Measurements from ENCODE around the gene DENND4A.
"Not testable (repeated sequence)": the region's sequence is repeated elsewhere in the genome, so short reads cannot be mapped to it uniquely, and the experiment has no call there.

The DENND4A gene

DNA sequence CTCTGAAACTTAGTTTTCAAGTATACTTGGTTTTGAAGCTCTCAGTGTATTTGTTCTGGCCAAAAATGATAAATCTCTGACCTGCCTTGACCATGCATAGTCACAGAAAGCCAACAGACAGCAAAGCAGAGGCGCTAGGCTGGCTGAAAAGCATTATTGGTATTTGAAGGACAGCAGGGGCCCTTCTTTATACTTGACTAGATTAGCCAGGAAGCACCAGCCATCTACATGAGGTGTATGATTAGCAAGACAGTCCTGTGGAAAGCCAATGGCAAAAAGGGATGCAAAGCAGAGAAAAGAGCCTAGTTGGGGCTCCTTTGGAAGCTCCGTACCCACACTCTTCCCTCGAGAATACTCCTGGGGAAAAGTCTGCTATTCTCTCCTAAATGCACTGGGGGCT, 162.5 kb downstream of the DENND4A start:
- no peak for DNase-seq

GRCh38 chr15:65626856-65627255, 165.2 kb downstream of the DENND4A start:
- no peak for DNase-seq

- no peak for DNase-seq
Measured at GRCh38 chr15:65623103-65623502, 169.0 kb downstream of the DENND4A start.

DNA sequence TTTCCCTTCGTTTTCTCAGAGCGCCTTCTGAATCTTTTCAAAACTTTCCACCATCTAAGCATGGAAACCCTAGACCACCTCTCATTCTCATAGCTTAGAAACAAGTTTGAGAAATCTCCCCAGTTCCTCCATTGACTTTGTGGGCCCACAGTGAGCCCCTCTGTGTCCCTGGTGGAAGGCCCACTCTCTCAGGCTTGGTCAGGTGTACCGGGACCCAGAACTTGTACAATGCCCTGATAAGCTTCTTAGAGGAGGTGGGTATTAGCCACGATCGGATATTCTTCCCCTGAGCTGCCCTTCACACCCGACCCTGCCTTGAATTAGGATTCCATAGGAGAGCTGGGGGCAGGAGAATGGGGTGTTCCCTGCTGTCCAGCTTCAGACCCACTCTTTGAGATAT, 170.5 kb downstream of the DENND4A start, which contains the start of gene SLC24A1:
Gene SLC24A1, plus strand, starts transcription at position 301 of the 400 bp plus-strand sequence. CDS start 2,143 bp downstream, outside the sequence.
- DNase-seq = no peak

DNA sequence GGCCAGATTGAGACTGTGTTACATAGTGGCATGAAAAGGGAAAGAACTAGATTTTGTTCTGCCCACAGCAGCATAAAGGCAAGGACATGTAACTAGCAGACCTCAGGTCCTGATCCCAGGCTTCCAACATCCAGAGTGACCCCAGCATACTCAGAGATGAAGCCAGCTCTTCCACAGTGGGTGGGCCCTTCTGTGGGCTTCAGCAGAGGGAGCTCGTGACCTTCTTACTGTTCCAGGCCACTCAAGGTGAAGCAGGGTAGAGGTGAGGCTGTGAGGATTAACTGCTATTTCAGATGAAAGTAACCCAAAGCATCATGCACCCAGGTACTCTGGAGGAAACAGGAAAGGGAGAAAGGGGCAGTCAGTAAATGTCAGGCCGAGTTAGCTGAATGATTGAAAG, 171.3 kb downstream of the DENND4A start:
- DNase-seq = no peak

GRCh38 chr15:65619626-65620290, 172.3 kb downstream of the DENND4A start:
- peak; percentile 87 for DNase-seq

DNA sequence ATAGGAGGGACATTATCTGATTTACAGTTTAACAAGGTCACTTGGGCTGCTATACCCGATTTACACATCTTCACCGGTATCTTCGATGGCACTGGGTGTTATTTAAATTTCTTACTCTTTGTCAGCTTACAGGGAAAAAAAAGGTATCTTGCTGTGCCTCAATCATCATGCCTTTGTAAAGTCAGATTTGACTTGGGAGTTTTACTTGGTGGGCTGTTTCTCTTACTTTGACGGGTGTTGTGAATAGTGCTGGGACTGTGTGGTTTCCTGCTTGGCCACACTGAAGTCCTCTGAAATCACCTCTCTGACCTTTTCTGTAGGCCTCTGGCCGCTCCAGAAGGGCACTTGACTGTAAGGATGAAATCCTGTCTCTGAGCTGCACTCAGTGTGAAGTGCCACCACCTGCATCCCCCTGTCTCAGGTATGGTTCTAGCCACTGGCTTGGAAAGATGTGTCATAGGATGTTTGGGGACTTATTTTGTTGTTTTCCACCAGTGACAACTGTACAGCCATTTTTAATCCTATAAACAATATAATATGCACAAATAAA, 173.5 kb downstream of the DENND4A start:
- no peak for DNase-seq

DNA sequence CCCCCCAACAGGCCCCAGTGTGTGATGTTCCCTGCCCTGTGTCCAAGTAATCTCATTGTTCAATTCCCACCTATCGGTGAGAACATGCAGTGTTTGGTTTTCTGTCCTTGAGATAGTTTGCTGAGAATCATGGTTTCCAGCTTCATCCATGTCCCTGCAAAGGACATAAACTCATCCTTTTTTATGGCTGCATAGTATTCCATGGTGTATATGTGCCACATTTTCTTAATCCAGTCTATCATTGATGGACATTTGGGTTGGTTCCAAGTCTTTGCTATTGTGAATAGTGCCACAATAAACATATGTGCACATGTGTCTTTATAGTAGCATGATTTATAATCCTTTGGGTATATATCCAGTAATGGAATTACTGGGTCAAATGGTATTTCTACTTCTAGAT, 176.2 kb downstream of the DENND4A start:
- not testable (repeated sequence) for DNase-seq

GRCh38 chr15:65612949-65613744, 178.9 kb downstream of the DENND4A start:
- peak; percentile 34 for DNase-seq

DNA sequence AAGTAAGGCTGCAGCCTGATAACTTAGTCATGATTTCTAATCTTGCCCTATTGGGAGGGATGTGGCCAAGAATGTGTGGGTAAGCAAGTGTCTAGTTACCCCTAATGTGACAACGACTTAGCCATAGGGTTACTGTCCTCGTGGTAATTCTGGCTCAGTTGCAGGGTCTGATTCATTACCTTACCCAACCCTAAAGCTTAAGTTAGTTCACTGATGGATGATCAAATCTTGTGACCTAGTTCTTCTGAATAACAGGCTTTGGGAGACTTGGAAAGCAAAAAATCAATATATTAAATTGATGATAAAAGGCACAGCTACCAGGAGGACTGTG, 179.5 kb downstream of the DENND4A start:
- no peak for DNase-seq

GRCh38 chr15:65611888-65612615, 180.0 kb downstream of the DENND4A start:
- peak; percentile 37 for DNase-seq

GRCh38 chr15:65610871-65611718, 181.0 kb downstream of the DENND4A start, which contains the start of gene INTS14:
Gene INTS14 (minus strand): TSS chr15:65611131. CDS start chr15:65607380, 3,751 bp downstream.
- DNase-seq = peak; percentile 87
